IMR-90 (cell line): ENCODE measurements around the gene RBP2.

ENCODE experiments used
- BHLHE40 ChIP-seq: fragments of 150-350 bp; IDR thresholded peaks from 2 replicates; pipeline ENCODE4 v1.6.1; 2016; ENCODE audit warnings: mild to moderate bottlenecking, low read depth, low read length
- CEBPB ChIP-seq: IDR thresholded peaks from 2 replicates; pipeline ENCODE4 v1.6.1; 2012; ENCODE audit warnings: low read depth, low read length, improper control_type of control experiment
- FOS ChIP-seq: fragments of 150-350 bp; IDR thresholded peaks from 2 replicates; pipeline ENCODE4 v1.6.1; 2016; ENCODE audit warnings: low read depth, low read length
- RAD21 ChIP-seq: IDR thresholded peaks from 2 replicates; pipeline ENCODE4 v1.6.1; 2012; ENCODE audit warnings: low read length, improper control_type of control experiment
- RFX5 ChIP-seq: IDR thresholded peaks from 2 replicates; pipeline ENCODE4 v1.8.0; 2012; ENCODE audit warnings: low read depth, mild to moderate bottlenecking, low read length, moderate library complexity
- TF ChIP-seq, protein P1 (sequence below): conservative IDR thresholded peaks from 2 replicates; pipeline ENCODE4 v1.5.1; 2012; ENCODE audit warnings: mild to moderate bottlenecking, low read depth, low read length, improper control_type of control experiment
- TF ChIP-seq, protein P2 (sequence below): fragments of 150-350 bp; IDR thresholded peaks from 2 replicates; pipeline ENCODE4 v1.6.1; 2016; ENCODE audit warnings: low read depth, mild to moderate bottlenecking, low read length, moderate library complexity, borderline replicate concordance

DNA sequence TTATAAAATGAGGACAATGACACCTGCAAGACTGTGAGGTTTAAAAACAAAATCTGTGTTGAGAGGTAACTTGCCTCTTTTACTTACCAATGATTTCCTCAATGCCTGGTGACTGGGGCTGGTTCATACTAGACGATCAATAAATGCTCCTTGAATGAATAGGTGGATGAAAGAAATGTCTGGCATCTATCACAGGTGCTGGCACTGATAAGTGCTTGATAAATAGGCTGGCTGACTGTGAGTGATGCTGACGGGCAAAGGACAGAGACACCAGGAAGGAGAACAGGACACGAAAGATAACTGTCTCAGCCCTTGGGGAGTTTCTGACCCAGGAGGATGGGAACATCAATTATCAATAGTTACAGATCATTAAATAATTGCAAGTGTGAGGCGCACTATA lies 31.9 kb downstream of the RBP2 start:
- TF ChIP-seq, protein P1, sequence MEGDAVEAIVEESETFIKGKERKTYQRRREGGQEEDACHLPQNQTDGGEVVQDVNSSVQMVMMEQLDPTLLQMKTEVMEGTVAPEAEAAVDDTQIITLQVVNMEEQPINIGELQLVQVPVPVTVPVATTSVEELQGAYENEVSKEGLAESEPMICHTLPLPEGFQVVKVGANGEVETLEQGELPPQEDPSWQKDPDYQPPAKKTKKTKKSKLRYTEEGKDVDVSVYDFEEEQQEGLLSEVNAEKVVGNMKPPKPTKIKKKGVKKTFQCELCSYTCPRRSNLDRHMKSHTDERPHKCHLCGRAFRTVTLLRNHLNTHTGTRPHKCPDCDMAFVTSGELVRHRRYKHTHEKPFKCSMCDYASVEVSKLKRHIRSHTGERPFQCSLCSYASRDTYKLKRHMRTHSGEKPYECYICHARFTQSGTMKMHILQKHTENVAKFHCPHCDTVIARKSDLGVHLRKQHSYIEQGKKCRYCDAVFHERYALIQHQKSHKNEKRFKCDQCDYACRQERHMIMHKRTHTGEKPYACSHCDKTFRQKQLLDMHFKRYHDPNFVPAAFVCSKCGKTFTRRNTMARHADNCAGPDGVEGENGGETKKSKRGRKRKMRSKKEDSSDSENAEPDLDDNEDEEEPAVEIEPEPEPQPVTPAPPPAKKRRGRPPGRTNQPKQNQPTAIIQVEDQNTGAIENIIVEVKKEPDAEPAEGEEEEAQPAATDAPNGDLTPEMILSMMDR = no peak
- TF ChIP-seq, protein P2, sequence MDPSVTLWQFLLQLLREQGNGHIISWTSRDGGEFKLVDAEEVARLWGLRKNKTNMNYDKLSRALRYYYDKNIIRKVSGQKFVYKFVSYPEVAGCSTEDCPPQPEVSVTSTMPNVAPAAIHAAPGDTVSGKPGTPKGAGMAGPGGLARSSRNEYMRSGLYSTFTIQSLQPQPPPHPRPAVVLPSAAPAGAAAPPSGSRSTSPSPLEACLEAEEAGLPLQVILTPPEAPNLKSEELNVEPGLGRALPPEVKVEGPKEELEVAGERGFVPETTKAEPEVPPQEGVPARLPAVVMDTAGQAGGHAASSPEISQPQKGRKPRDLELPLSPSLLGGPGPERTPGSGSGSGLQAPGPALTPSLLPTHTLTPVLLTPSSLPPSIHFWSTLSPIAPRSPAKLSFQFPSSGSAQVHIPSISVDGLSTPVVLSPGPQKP = no peak
- TF ChIP-seq BHLHE40 = no peak
- no peak for TF ChIP-seq RAD21
- TF ChIP-seq CEBPB = no peak
- TF ChIP-seq FOS = no peak
- no peak for TF ChIP-seq RFX5
